Measurements from ENCODE around the gene PPP1R11.
"Not testable (repeated sequence)": the region's sequence is repeated elsewhere in the genome, so short reads cannot be mapped to it uniquely, and the experiment has no call there.

DNA sequence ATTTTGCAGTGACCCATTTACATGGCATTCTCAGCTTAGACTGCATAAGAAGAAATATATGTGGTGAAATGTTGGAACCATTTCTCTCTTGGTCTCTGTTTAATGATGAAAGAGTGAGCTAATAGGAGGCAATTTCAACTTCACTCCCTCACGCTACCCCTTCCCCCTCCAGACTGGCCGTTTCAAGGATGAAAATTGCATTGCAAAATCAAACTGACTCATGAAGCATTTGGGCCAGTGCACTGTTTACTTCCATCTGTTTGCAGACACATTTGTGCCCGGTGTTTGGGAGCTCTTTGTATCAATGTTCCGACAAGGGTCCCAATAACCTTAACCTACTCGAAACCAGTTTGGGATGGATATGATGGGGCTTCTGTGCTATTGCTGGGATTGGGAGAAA, 33.6 kb upstream of the PPP1R11 start:
- not testable (repeated sequence) for TF ChIP-seq SMC3 (IDR thresholded peaks at IDR 0.05; ENCODE audit: low read depth, low read length); RFX5 (IDR thresholded peaks at IDR 0.05; ENCODE audit: low read depth, low read length); MXI1 (IDR thresholded peaks at IDR 0.05; ENCODE audit: borderline replicate concordance, low read depth, low read length); CHD1 (IDR thresholded peaks at IDR 0.05; ENCODE audit: low read depth, low read length); POLR2A (IDR thresholded peaks at IDR 0.05; ENCODE audit: low read depth, low read length)
- peak; percentile 76 for TF ChIP-seq CEBPB (IDR thresholded peaks at IDR 0.05; ENCODE audit: low read depth, low read length)
- TF ChIP-seq, protein P1, sequence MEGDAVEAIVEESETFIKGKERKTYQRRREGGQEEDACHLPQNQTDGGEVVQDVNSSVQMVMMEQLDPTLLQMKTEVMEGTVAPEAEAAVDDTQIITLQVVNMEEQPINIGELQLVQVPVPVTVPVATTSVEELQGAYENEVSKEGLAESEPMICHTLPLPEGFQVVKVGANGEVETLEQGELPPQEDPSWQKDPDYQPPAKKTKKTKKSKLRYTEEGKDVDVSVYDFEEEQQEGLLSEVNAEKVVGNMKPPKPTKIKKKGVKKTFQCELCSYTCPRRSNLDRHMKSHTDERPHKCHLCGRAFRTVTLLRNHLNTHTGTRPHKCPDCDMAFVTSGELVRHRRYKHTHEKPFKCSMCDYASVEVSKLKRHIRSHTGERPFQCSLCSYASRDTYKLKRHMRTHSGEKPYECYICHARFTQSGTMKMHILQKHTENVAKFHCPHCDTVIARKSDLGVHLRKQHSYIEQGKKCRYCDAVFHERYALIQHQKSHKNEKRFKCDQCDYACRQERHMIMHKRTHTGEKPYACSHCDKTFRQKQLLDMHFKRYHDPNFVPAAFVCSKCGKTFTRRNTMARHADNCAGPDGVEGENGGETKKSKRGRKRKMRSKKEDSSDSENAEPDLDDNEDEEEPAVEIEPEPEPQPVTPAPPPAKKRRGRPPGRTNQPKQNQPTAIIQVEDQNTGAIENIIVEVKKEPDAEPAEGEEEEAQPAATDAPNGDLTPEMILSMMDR (conservative IDR thresholded peaks at IDR 0.05; ENCODE audit: low read depth, low read length): not testable (repeated sequence)
- TF ChIP-seq, protein P2, sequence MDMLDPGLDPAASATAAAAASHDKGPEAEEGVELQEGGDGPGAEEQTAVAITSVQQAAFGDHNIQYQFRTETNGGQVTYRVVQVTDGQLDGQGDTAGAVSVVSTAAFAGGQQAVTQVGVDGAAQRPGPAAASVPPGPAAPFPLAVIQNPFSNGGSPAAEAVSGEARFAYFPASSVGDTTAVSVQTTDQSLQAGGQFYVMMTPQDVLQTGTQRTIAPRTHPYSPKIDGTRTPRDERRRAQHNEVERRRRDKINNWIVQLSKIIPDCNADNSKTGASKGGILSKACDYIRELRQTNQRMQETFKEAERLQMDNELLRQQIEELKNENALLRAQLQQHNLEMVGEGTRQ (IDR thresholded peaks at IDR 0.05; ENCODE audit: low read depth, low read length): not testable (repeated sequence)

Data from IMR-90 (cell line).